Measurements from ENCODE around the gene TRDN.

TRDN gene

DNA sequence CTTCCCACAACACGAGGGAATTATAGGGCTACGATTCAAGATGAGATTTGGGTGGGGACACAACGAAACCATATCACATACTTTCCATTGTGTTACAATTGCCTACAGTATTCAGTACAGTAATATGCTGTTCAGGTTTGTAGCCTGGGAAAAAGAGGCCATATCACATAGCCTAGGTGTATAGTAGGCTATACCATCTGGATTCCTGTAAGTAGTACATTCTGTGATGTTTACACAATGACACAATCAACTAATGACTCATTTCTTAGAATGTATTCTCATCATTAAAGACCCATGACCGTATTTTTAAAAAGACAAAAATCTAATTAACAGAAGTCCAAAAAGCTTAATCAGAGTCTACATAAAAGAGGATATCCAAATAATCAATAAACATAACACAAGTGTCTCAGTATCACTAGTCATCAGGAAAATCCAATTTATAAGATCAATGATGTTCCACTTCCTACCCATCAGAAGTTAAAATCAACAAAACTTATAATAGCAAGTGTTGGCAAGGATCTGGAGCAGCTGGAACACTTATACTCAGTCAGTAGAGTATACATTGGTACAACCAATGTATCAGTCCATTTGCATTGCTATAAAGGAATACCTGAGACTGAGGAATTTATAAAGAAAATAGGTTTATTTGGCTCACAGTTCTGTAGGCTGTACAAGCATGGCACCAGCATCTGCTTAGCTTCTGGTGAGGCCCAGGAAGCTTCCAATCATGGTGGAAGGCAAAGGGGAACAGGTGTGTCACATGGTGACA is 424.8 kb downstream of the TRDN start:
- no peak overlapping the region for H3K27ac ChIP-seq (ENCODE audit: low read depth, low read length)
- no peak overlapping the region for H3K9ac ChIP-seq (ENCODE audit: low read length)
- no peaks in the 10 kb centered on the region for H3K4me1 ChIP-seq (ENCODE audit: control insufficient read depth, insufficient read depth, low read length)
- H3K36me3 ChIP-seq (ENCODE audit: control insufficient read depth, insufficient read depth, low read length), result no peaks in the 10 kb centered on the region
- no peaks in the 10 kb centered on the region for H3K27me3 ChIP-seq (ENCODE audit: control insufficient read depth, insufficient read depth, low read length)
- no peak overlapping the region for H3K4me3 ChIP-seq (ENCODE audit: low read length)

DNA sequence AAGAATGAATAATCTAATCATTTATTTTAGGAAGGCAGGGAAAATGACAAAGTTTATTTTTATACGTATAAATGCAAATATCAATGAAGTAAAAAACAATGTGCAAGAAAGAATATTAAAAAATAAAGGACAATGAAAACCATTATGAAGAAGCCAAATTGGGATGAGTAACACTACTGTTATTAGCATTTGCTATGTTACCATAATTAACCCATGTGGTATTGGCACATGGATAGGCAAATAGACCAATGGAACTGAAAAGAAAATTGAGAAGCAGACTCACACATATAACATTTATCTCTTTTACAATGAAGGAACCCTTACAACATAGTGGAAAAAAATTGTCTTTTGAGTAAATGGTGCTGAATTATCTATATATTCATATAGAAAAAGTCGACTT is 426.1 kb downstream of the TRDN start:
- no peaks in the 10 kb centered on the region for H3K27me3 ChIP-seq (ENCODE audit: control insufficient read depth, insufficient read depth, low read length)
- no peaks in the 10 kb centered on the region for H3K36me3 ChIP-seq (ENCODE audit: control insufficient read depth, insufficient read depth, low read length)
- H3K27ac ChIP-seq (ENCODE audit: low read depth, low read length), result no peak overlapping the region
- no peak overlapping the region for H3K9ac ChIP-seq (ENCODE audit: low read length)
- no peak overlapping the region for H3K4me3 ChIP-seq (ENCODE audit: low read length)
- no peaks in the 10 kb centered on the region for H3K4me1 ChIP-seq (ENCODE audit: control insufficient read depth, insufficient read depth, low read length)

DNA sequence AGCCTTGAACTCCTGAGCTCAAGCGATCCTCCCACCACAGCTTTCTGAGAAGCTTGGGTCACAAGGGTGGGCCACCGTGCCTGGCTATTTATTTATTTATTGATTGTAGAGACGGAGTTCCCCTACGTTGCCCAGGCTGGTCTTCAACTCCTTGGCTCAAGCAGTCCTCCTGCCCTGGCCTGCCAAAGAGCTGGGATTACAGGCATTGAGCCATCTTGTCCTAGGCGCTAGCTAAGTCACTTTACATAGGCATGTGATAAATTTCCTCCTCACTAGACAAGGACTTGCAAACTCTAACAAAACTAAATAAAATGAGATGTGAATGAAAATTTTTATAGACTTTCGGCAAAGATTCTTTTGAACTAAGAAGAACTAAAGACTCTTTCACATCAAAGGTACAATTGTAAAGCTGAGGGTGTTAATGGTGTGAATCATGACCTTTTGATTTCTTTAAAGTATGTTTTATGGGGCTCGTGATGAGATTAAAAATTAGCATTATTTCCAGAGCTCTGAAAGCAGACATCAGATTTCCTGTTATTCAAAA is 428.7 kb downstream of the TRDN start:
- no peak overlapping the region for H3K9ac ChIP-seq (ENCODE audit: low read length)
- H3K4me1 ChIP-seq (ENCODE audit: control insufficient read depth, insufficient read depth, low read length), result no peaks in the 10 kb centered on the region
- H3K27me3 ChIP-seq (ENCODE audit: control insufficient read depth, insufficient read depth, low read length), result no peaks in the 10 kb centered on the region
- H3K27ac ChIP-seq (ENCODE audit: low read depth, low read length), result no peak overlapping the region
- H3K4me3 ChIP-seq (ENCODE audit: low read length), result no peak overlapping the region
- H3K36me3 ChIP-seq (ENCODE audit: control insufficient read depth, insufficient read depth, low read length), result no peaks in the 10 kb centered on the region

DNA sequence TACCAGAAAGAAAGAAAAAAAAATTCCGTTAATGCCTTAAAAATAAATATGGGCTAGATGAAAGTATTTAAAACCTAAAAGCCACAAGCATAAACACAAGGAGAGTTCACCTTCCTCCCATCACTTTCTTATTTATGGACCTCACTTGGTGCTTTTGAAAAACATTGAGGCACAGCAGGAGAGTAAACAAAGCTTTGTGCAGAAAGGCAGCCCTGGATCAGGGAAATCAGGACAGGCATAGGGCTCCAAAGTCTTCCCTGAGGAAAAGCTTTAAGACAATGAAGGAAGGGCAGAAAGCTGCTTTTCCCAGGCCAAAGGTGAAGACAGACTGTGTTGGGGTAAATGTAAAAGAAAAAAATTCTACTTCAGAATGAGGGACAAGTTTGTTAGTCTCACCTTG is 432.8 kb downstream of the TRDN start:
- Histone ChIP-seq H3K36me3 (ENCODE audit: control insufficient read depth, insufficient read depth, low read length) (no peaks in the 10 kb centered on the region), H3K4me3 (ENCODE audit: low read length) (no peak overlapping the region), H3K27me3 (ENCODE audit: control insufficient read depth, insufficient read depth, low read length) (no peaks in the 10 kb centered on the region), H3K27ac (ENCODE audit: low read depth, low read length) (no peak overlapping the region), H3K4me1 (ENCODE audit: control insufficient read depth, insufficient read depth, low read length) (no peaks in the 10 kb centered on the region), H3K9ac (ENCODE audit: low read length) (no peak overlapping the region)

DNA sequence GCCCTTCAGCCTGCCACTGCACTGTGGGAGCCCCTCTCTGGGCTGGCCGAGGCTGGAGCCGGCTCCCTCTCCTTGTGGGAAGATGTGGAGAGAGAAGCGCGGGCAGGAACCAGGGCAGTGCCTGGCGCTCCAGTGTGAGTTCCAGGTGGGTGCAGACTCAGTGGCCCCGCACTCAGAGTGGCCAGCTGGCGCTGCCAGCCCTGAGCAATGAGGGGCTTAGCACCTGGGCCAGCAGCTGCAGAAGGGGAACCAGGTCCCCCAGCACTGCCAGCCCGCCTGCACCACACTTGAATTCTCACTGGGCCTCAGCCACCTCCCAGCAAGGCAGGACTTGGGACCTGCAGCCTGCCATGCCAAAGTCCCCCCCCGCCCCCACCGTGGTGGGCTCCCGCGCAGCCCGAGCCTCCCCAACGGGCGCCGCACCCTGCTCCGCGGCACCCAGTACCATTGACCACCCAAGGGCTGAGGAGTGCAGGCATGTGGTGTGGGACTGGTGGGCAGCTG is 434.8 kb downstream of the TRDN start:
- no peaks in the 10 kb centered on the region for H3K36me3 ChIP-seq (ENCODE audit: control insufficient read depth, insufficient read depth, low read length)
- H3K27ac ChIP-seq (ENCODE audit: low read depth, low read length), result no peak overlapping the region
- H3K4me1 ChIP-seq (ENCODE audit: control insufficient read depth, insufficient read depth, low read length), result no peaks in the 10 kb centered on the region
- no peaks in the 10 kb centered on the region for H3K27me3 ChIP-seq (ENCODE audit: control insufficient read depth, insufficient read depth, low read length)
- no peak overlapping the region for H3K4me3 ChIP-seq (ENCODE audit: low read length)
- H3K9ac ChIP-seq (ENCODE audit: low read length), result no peak overlapping the region

DNA sequence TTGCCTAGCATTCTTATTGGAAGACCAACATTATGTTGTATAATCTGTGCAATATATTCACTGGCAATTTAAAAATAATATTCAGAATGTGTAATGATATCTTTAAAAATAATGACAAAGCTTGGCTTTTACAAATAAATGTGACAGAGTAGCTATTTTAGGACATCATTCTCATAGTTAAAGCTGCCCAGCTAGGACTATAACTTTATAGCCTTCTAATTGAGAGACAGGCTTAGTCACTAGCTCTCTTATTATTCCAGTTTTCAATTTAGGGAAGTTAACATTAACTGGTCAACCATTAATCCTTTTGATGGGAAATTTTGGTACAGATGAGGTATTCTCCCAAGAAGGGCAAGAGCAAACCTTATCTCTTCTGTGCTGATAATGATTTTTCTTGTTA is 443.5 kb downstream of the TRDN start:
- H3K27ac ChIP-seq (ENCODE audit: low read depth, low read length), result no peak overlapping the region
- H3K36me3 ChIP-seq (ENCODE audit: control insufficient read depth, insufficient read depth, low read length), result no peaks in the 10 kb centered on the region
- H3K27me3 ChIP-seq (ENCODE audit: control insufficient read depth, insufficient read depth, low read length), result no peaks in the 10 kb centered on the region
- H3K4me1 ChIP-seq (ENCODE audit: control insufficient read depth, insufficient read depth, low read length), result no peaks in the 10 kb centered on the region
- H3K4me3 ChIP-seq (ENCODE audit: low read length), result no peak overlapping the region
- no peak overlapping the region for H3K9ac ChIP-seq (ENCODE audit: low read length)

DNA sequence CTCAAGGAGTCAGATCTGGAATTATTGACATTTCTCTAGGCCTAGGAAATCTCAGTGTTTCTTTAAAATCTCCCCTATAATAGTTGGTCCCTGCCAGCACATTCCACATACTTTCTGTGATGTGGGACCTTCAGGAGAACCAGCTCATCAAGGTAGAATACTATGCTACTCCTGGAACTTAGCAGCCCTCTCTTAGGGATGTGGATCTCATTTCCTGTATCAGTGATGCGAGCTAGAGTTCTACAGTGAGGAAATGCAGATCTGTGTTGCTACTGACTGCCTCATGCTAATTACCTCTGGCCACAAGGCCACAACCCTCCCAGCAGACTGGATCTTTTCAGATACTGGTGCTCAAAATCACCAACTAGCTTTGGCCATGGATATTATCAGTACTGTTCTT is 446.9 kb downstream of the TRDN start:
- H3K4me3 ChIP-seq (ENCODE audit: low read length), result no peak overlapping the region
- no peaks in the 10 kb centered on the region for H3K4me1 ChIP-seq (ENCODE audit: control insufficient read depth, insufficient read depth, low read length)
- no peak overlapping the region for H3K27ac ChIP-seq (ENCODE audit: low read depth, low read length)
- H3K9ac ChIP-seq (ENCODE audit: low read length), result no peak overlapping the region
- no peaks in the 10 kb centered on the region for H3K27me3 ChIP-seq (ENCODE audit: control insufficient read depth, insufficient read depth, low read length)
- H3K36me3 ChIP-seq (ENCODE audit: control insufficient read depth, insufficient read depth, low read length), result no peaks in the 10 kb centered on the region

DNA sequence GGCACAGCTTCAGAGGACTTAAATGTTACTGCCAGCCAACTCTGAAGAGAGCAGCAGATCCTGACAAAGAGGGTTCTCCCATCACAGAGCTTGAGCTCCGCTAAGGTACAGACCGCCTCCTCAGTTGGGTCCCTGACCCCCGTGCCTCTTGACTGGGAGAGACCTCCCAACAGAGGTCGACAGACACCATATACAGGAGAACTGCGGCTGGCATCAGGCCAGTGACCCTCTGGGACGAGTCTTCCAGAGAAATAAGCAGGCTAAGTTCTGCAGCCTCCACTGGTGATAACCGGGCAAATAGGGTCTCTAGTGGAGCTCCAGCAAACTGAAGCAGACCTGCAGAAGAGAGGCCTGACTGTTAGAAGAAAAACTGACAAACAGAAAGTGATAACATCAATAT is 453.8 kb downstream of the TRDN start:
- Histone ChIP-seq H3K27ac (ENCODE audit: low read depth, low read length) (no peak overlapping the region), H3K4me1 (ENCODE audit: control insufficient read depth, insufficient read depth, low read length) (no peaks in the 10 kb centered on the region), H3K36me3 (ENCODE audit: control insufficient read depth, insufficient read depth, low read length) (no peaks in the 10 kb centered on the region), H3K27me3 (ENCODE audit: control insufficient read depth, insufficient read depth, low read length) (no peaks in the 10 kb centered on the region), H3K9ac (ENCODE audit: low read length) (no peak overlapping the region), H3K4me3 (ENCODE audit: low read length) (no peak overlapping the region)

DNA sequence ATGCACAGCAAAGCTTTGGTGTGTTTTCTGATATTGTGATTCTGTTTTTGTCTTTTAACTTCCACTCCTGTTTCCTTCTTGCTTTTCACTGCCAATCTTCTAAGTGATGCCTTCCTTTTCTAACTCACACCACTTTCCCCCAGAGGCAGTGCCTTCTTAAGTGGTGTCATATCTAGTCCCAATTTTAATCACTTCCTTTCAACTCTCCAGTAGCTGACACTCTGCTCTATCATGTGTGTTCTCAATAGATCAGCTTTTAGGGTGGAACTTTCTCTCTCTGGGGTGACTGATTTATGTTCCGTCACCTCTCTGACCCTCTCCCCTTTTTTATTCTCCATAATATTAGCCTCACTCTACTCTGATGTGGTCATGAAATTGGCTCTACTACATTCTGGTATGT is 460.0 kb downstream of the TRDN start:
- H3K9ac ChIP-seq (ENCODE audit: low read length), result no peak overlapping the region
- H3K27me3 ChIP-seq (ENCODE audit: control insufficient read depth, insufficient read depth, low read length), result no peaks in the 10 kb centered on the region
- H3K36me3 ChIP-seq (ENCODE audit: control insufficient read depth, insufficient read depth, low read length), result no peaks in the 10 kb centered on the region
- H3K4me1 ChIP-seq (ENCODE audit: control insufficient read depth, insufficient read depth, low read length), result no peaks in the 10 kb centered on the region
- H3K27ac ChIP-seq (ENCODE audit: low read depth, low read length), result no peak overlapping the region
- H3K4me3 ChIP-seq (ENCODE audit: low read length), result no peak overlapping the region

DNA sequence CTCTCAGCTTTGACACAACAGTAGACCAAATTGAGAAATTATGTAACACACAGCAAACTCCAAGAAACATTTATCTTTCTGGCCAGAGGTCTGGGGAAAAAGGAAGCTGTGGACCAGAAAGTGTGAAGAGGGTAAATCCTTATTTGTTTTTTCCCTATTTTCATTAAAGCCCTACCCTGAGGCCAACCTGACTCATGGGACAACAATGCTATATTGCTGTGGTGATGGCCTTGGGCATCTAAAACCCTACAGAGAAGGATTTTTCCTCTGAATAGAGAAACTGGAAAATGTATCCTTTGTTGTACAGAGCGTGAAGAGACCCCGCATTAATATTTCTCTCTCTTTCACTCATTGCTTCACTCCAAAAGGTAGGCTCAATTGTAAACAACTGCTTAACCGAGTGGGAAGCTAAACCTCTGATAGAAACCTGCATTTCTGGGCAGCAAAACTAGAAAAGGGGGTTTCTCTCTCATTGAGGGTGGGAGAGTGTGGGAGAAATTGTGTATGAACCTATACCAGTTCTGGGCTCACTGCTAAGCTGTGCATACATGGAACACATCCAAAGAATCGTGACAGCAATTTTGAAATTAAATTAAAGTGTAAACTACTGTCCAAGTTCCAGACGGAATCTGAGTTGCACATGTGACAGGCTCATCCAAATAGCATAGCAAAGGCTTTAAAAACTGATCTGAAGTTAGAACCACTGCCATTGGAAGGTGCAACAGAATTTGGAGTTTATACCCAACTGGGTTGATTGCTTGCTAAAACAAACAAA is 465.2 kb downstream of the TRDN start:
- Histone ChIP-seq H3K27me3 (ENCODE audit: control insufficient read depth, insufficient read depth, low read length) (no peaks in the 10 kb centered on the region), H3K36me3 (ENCODE audit: control insufficient read depth, insufficient read depth, low read length) (no peaks in the 10 kb centered on the region), H3K4me3 (ENCODE audit: low read length) (no peak overlapping the region), H3K27ac (ENCODE audit: low read depth, low read length) (no peak overlapping the region), H3K9ac (ENCODE audit: low read length) (no peak overlapping the region), H3K4me1 (ENCODE audit: control insufficient read depth, insufficient read depth, low read length) (no peaks in the 10 kb centered on the region)

DNA sequence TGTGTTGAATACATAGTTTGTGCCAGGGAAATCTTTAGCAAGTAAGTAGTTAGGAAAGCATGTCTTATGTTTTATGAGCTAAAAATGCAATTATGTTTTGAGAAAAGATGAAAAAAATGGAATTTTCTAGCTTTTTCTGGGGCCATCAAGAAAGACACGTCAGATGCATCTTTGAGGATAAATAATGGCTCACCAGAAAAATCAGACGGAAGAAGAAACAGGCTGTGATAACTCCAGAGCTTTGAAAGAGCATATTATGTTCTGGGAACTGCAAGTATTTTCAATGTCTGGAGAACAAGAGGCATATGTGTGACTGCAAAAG is 467.0 kb downstream of the TRDN start:
- H3K36me3 ChIP-seq (ENCODE audit: control insufficient read depth, insufficient read depth, low read length), result no peaks in the 10 kb centered on the region
- no peaks in the 10 kb centered on the region for H3K27me3 ChIP-seq (ENCODE audit: control insufficient read depth, insufficient read depth, low read length)
- H3K9ac ChIP-seq (ENCODE audit: low read length), result no peak overlapping the region
- no peaks in the 10 kb centered on the region for H3K4me1 ChIP-seq (ENCODE audit: control insufficient read depth, insufficient read depth, low read length)
- H3K4me3 ChIP-seq (ENCODE audit: low read length), result no peak overlapping the region
- no peak overlapping the region for H3K27ac ChIP-seq (ENCODE audit: low read depth, low read length)

DNA sequence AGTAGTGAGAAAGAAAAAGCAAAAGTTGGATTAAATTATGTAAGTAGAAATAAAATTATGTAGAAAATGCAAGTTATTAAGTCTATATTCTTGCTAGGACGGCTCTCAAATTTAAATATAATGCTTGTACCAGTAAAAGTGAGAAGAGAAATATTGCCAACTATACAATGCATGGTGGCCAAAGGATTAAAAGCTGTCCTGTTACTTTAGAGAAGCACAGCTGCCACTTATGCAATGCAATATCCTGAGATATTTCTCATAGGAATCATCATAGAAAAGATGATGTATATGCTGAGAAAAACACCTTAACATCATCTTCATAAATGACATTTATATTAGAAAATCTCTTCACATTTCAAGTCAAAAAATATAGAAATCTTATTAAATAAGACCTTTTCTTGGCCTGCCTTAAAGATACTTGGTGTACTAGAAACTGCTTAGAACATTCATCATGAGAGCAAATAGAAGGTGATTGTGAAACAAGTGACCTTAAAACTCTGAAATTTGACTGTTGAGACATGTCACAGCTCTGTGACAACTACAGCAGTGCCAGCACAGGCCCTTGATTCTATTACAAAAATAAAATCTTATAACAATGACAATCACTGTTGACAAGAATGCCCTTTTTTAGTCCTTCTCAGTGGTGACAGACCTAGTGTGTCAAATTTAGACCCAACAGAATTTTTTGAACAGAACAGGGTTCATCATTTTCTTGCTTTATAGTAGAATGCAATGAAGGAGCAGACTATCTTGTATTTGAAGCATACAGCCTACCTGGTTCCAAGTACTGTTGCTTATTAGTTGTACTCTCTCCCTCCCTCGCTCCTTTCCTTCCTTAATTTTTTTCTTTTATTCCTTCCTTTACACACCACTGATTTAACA is 467.6 kb downstream of the TRDN start:
- Histone ChIP-seq H3K9ac (ENCODE audit: low read length) (no peak overlapping the region), H3K4me1 (ENCODE audit: control insufficient read depth, insufficient read depth, low read length) (no peaks in the 10 kb centered on the region), H3K27ac (ENCODE audit: low read depth, low read length) (no peak overlapping the region), H3K36me3 (ENCODE audit: control insufficient read depth, insufficient read depth, low read length) (no peaks in the 10 kb centered on the region), H3K27me3 (ENCODE audit: control insufficient read depth, insufficient read depth, low read length) (no peaks in the 10 kb centered on the region), H3K4me3 (ENCODE audit: low read length) (no peak overlapping the region)
